CD1c-positive myeloid dendritic cell (primary cell): ENCODE results near the gene B4GALNT2.
"Not testable (repeated sequence)": the region's sequence is repeated elsewhere in the genome, so short reads cannot be mapped to it uniquely, and the experiment has no call there.

Experiments used
- DNase-seq: peaks from one replicate; pipeline ENCODE4 v3.0.0-alpha.2; 2016; ENCODE audit errors: extremely low spot score

The B4GALNT2 gene, protein sequence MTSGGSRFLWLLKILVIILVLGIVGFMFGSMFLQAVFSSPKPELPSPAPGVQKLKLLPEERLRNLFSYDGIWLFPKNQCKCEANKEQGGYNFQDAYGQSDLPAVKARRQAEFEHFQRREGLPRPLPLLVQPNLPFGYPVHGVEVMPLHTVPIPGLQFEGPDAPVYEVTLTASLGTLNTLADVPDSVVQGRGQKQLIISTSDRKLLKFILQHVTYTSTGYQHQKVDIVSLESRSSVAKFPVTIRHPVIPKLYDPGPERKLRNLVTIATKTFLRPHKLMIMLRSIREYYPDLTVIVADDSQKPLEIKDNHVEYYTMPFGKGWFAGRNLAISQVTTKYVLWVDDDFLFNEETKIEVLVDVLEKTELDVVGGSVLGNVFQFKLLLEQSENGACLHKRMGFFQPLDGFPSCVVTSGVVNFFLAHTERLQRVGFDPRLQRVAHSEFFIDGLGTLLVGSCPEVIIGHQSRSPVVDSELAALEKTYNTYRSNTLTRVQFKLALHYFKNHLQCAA

DNA sequence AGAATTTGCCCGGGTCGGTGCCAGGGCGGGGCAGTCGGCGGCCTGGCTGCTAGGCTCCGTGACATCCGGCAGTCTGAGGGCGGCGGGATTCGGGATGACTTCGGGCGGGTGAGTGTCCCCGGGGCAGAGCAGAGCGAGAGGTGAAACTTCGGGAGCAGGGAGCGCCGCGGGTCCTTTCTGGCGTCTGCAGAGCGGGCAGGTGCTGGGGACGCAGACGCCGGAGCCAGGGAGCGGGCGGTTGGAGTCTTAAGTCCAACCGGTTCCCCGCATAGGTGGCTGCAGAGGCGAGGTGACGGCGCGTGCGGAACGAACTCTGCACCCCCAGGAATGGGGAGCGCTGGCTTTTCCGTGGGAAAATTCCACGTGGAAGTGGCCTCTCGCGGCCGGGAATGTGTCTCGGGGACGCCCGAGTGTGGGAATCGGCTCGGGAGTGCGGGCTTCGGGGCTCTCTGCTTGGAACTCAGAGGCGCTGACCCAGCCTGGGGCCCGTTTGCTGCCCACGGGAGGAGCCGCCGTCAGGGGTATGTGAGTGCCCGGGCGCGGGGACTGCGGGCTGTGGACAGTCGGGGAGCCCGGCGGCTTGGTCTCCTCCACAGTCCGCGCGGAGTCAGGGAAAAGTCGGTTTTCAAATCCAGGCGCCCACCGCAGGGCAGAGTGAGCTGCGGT lies at the start of gene B4GALNT2:
TSS of gene B4GALNT2 (plus strand) at position 71 of the 666 bp plus-strand sequence. CDS start at position 95, 24 bp downstream.
- DNase-seq: no peak

DNA sequence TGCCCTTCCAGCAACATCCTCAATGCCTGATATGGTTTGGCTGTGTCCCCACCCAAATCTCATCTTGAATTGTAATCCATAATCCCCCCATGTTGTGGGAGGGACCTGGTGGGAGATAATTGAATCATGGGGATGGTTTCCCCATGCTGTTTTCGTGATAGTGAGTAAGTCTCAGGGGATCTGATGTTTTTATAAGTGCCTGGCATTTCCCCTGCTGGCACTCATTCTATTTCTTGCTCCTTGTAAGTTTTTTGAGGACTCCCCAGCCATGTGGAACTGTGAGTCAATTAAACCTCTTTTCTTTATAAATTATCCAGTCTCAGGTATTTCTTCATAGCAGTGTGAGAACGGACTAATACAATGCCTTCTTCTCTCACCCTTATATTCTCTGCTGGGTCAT lies 47.5 kb upstream of the B4GALNT2 start:
- not testable (repeated sequence) for DNase-seq

DNA sequence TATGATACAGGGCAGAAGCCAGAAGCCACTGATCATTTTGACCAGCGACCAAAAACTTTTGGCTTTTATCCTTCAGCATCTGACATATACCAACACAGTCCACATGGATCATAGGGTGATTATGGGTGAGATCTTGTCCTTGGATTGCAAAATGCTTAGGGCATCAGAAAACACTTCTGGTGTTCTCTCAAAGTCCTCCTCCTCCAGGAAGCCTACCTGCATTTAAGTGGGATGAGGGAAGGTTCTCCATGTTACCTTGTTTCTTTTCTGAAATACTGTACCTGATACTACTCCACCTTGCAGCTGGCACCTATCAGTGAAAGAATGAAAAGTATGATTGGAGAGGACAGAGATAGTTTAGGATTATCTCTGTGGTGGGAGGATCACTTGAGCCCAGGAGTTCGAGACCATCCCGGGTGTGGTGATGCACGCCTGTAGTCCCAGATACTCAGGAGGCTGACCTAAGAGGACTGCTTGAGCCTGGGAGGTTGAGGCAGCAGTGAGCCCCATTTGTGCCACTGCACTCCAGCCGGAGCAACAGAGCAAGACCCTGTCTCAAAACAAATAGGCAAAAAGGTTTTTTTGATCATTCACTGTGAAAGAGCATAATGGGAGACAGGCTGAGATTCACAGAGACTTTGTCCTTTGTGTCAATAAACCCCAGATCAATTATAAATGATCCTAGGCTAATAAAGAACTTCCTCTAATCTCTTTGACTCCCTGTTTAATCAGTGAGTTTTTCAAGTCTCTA lies 46.8 kb upstream of the B4GALNT2 start:
- DNase-seq: no peak

DNA sequence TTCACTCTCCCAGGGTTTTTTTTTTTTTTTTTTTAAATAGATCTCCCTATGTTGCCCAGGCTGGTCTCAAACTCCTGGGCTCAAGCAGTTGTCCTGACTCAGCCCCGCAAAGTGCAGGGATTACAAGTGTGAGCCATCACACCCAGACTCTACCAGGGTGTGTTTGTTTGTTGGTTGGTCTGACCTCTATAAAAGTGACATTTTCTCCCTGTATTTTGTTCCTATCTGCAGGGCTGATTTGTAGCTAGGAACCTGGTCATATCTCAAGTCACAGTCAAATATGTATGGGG lies 46.3 kb upstream of the B4GALNT2 start:
- no peak for DNase-seq

DNA sequence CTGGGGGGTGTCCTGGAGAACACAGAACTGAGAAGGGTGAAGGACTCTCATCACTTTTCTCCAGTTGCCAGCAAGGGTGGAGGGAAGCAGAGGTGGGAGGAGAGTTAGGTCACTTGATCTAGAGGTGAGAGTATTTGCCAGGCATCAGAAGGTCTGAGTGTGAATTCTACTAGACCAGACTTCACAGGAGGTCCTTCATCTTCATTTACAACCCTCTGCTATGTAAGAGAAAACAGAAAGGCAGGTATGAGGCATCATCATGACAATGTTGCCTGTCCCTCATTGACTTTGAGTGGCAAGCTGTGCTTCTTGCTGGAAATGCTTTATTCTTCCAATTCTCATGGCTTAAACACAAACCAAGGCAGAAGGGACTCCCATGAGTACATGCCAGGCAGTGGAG lies 45.9 kb upstream of the B4GALNT2 start:
- no peak for DNase-seq

DNA sequence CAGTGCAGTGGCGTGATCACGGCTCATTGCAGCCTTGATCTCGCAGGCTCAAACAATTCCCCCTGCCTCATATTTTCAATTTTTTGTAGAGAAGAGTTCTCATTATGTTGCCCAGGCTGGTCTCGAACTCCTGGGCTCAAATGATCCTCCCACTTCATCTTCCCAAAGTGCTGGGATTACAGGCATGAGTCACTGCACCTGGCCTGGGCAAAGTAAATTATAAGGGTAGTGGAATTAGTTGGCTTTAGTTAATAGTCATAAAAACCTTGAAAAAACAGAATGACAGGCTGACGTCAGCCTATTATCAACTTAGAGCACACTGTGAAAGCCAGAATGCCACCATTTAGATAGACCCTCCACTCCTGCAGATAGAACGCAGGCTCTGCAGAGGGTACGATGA lies 43.5 kb upstream of the B4GALNT2 start:
- DNase-seq: no peak

DNA sequence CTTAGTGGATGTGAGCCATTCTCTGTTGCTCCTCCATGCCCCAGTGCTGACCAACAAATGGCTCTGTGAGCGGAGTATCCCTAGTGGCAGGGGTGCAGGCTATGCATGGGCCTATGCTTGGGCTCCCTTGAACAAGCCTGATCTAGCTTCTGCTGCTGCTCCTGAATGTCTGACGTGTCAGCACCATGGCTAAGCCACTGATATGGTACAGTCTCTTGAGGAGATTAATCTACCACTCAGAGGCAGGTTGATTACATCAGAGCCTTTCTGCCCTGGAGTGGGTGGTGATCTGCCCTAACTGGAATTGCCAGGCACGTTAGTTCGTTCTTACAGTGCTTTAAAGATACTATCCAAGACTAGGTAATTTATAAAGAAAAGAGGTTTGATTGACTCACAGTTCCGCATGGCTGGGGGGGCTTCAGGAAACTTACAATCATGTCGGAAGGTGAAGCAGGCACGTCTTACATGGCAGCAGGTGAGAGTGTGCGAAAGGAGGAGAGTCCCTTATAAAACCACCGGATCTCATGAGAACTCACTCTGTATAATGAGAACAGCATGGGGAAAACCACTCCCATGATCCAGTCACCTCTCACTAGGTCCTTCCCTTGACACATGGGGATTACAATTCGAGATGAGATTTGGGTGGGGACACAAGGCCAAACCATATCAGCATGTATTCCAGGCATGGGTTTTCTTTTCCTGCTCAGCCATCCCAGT lies 41.5 kb upstream of the B4GALNT2 start:
- no peak for DNase-seq

DNA sequence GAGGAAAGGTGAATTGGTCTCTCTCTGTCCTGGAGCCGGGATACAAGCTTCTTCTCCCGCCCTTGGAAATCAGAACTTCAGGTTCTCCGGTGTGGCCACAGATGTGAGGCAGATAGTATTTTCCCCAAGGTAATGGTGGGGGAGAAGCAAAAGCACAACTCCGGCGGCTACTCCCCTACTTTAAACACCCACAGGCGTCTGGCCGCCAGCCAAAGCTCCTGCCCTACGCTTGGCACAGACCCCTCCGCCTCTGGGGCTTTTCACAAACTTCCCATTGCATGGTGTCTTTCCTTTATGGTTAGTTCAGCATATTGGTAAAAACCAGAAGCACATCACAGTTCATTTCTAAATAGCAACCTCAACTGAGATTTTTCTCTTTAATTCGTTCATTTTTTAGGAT lies 39.4 kb upstream of the B4GALNT2 start:
- DNase-seq: no peak

DNA sequence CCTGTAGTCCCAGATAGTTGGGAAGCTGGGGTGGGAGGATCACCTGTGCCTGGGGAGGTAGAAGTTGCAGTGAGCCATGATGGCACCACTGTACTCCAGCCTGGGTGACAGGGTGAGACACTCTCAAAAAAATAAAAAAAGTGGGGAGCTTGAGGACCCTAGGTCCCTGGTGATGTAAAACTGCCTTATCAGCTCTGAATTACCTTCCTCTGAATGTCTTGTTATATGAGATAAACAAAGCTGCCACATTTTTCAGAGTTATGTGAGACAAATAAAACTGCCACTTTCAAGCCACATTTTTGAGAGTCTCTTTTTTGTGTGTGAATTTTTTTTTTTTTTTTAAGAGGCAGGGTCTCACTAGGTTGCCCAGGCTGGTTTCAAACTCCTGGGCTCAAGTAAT lies 32.0 kb upstream of the B4GALNT2 start:
- no peak for DNase-seq

DNA sequence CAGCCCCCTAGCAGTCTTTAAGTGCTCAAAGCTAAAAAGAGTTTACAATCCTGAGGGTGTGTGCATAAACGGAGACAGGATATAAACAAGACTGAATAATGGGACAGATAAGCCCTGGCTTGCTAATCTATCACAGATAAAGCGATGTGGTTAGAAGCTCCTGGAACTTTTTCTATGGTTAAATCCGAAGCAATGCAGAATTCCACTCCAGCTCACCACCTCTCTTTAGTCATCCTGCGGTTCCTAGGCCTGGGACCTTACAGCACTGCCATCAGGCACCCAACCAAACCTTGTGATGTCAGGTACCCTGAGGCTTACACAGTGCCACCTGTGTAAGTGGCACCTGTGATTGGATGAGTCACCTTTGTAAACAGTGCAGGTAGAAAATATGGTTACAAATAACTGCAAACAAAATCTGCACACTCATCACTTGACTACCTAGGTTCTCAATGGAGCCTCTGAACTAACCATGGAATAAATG lies 31.5 kb upstream of the B4GALNT2 start:
- DNase-seq: no peak

DNA sequence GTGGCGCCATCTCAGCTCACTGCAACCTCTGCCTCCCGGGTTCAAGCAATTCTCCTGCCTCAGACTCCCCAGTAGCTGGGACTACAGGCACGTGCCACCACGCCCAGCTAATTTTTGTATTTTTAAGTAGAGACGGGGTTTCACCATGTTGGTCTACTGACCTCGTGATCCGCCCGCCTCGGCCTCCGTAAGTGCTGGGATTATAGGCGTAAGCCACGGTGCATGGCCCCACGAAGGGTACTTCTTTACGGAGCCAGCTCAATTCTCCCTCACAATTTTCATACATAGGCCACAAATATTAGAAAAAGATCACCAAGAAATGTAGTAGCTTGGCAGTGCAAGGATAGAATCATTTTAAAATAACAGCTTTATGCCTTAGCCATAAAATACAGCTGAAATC lies 29.2 kb upstream of the B4GALNT2 start:
- DNase-seq: not testable (repeated sequence)

DNA sequence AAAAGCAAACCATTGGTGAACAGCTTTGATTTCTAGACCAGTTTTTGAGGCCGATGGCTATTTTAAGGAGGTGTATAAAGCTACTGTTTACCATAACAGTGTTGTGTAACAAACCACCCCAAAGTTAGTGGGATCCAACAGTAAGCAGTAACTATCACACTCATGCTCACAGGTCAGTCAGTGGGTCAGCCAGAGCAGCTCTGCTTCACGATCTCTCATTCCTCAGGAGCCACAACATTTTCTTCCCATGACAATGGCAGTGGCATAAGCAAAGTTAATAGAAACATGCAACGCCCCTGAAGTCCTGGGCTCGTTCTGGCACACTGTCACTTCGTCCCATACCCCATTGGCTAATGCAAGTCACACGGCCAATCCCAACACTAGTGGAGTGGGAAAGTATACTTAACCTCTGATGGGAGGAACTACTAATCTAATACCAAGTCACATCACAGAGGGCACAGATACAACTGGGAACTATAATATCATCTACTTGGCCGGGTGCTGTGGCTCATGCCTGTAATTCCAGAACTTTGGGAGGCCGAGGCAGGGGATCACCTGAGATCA lies 28.0 kb upstream of the B4GALNT2 start:
- no peak for DNase-seq

DNA sequence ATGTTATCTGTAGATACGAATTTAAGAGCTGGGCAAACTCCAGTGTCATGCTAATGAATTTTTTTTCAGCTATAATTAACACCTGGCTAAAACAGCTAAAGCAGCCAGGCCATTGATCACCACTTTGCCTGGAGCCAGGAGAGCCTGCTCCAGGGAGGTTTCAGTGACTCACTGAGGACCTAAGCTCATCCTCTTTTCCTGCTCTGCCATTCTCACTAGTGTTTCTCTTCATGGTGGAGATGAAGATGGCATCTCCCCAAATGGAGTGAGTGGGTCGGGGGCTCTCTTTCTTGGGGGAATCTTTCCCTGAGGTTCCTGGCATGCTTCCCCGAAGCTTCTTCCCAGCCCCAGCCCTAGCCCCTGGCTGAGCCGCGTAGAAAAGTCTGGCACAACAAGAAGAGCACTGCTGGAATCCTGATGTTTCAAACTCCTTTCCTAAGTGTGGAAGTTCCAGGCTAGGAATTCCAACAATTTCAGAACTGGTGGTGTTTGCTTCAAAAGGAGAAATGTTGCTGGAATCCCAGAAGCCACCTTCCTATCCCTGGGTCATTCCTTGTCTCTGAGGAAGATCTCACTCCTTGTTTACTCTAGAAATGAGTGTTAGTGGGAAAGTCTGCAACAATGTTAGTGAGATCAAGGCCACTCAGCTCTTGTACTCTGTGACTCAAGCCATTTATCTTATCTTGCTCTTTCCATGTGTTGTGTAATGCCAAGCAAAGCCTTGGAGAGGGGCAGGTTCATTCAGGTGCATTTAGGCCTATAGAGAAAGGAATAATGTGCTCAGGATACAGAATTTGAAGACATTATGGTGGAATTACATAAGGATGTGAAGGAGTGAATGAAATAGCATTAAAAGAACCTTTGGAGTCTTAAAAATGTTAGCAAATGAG lies 26.0 kb upstream of the B4GALNT2 start:
- DNase-seq: no peak

DNA sequence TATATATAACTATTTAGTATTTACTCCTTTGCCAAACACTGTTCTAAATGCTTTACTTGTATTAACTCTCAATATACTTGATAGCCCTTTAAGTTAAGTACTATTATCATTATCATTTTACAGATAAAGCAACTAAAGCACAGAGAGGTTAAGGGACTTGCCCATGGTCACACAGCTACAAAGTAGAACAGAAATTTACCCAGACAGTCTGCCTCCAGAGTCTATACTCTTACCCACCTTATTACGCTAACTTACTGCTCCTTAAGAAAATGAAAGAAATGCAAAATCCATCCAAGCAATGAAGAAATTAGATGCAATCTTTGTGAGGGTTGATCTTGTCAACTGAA lies 25.4 kb upstream of the B4GALNT2 start:
- no peak for DNase-seq

DNA sequence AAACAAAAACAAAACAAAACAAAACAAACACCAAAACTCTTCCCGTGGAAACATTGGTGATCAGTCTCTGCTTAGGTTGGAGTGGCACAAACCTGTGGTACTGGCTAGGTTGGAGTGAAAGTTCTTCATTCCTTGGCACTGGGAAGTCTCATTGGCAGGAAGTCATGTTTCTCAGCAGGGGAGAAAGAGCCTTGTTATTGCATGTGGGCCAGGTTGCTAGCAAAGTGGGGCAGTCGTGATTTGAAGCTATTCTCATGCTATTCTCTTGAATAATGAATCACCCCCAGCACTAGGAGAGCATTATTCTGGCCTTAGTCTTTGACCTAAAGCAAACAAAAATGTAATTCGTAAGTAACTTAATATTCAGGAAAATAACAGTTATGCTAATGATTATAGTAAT lies 24.3 kb upstream of the B4GALNT2 start:
- DNase-seq: no peak

DNA sequence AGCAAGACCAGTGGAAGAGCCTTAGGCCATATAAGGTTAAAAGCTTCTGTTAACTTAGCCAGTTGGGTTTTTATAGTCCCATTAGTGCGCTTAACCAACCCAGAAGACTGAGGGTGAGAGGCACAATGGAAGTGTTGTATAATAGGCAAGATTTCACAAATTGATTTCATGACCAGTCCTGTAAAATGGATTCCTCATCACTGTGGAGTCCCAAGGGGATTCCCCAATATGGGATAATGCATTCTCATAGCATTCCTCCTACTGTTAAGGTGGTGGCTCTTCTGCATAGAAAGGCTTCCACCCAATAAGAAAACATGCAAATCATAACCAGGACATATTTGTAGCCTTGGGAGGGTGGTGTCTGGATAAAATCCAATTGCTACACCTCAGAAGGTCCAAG lies 22.1 kb upstream of the B4GALNT2 start:
- no peak for DNase-seq

DNA sequence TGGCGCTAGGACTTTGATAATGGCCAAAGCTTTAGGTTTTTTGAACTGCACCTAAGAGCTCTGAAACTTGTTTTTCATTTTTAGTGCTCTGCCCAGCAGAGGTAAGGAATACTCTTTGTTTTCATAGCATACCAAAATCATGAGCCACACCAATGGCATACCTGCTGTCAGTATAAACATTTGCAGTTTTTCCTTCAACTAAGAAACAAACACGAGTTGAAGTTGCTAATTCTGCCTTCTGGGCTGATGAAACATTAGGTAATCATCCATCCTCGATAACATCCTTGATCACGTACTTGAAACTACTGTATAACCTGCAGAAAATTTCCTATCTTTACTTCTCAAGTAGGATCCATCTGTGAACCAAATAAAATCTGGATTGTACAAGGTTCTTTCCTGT lies 20.6 kb upstream of the B4GALNT2 start:
- no peak for DNase-seq

DNA sequence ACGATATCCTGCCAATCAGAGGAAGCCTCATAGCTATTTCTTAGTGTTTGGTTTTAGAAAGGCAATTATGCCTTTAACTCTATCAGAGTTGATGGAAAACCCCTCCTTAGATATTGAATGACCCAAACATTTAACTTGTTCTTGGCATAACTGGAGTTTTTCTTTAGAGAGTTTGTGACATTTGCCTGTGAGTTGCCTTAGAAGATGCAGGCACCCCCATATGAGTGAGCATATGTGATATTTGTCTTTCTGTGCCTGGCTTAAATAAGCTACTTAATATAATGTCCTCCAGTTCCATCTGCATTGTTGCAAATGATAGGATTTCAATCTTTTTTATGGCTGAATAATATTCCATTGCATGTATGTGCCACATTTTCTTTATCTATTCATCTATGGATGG lies 19.6 kb upstream of the B4GALNT2 start:
- no peak for DNase-seq

DNA sequence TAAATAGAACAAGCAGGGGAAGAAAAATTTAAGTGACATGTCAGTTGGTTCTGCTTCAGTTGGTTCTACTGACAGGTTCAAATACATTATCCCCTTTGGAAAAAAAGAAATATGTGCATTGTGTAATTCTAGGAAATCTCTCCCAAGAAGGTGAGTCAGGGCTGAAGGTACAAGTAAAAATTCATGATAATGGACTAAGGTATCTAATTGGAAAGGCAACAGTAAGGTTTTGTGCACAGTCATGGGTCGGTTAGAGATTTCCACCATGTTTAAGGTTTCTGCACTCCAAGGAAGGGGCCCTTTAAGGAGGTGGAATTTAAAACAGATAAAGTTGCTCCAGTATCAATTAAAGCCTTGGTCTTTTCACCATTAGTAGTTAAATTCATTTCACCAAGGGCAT lies 17.9 kb upstream of the B4GALNT2 start:
- DNase-seq: no peak

DNA sequence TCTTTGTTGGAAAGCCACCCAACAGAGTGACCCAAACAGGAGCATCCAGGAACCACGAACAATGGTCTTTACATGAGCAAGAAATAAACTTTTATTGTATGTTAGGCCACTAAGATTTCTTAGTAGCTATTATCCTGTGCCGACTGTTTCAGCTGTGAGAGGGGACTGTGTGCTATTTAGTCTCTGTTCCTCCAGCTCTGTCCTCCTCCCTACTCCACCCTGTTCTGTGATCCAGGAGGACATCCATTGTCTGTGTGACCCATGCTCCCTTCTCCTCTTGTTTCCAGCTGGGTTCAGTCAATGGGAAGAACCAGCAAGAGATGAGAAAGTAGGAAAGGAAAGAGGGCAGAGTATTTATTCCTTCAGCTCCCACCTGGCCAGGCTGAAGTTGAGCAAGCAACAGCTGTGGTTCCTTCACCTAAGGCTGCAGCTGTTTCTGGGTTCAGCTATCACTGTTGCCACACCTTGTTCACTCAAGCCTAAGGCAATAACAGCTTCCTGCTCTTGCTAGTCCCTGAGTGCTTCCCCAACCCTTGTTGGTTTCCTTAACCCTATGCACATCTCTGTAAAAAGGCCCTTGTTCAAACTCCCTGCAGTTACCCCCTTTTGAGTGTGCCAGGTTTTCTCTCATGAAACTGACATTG lies 14.9 kb upstream of the B4GALNT2 start:
- no peak for DNase-seq
